Measurements from ENCODE around the gene DNM1L. TPM values are rescaled to one million over a fixed set of nuclear protein-coding genes. Genes with fewer than 3 reads are reported as not detected.

Gene DNM1L
- total RNA-seq, 1 donor from 2014 or later = 82.1 TPM

GRCh38 chr12:32702473-32702872 is 23.4 kb downstream of the DNM1L start:
- no peak for DNase-seq (ENCODE audit: low spot score)
- Mint-ChIP-seq H3K4me3 (ENCODE audit: unreplicated experiment) (no peak overlapping the region), H3K27me3 (ENCODE audit: unreplicated experiment) (no peaks in the 10 kb centered on the region), H3K9me3 (ENCODE audit: unreplicated experiment) (no peaks in the 10 kb centered on the region), H3K36me3 (ENCODE audit: low read depth, unreplicated experiment) (no peaks in the 10 kb centered on the region), H3K4me1 (ENCODE audit: unreplicated experiment) (peaks cover 8% of the 10 kb centered on the region), H3K27ac (ENCODE audit: unreplicated experiment) (no peak overlapping the region)
- no peak for TF ChIP-seq CTCF (IDR thresholded peaks at IDR 0.05; ENCODE audit: unreplicated experiment)

- Mint-ChIP-seq H3K4me3 (ENCODE audit: unreplicated experiment) (no peak overlapping the region), H3K36me3 (ENCODE audit: low read depth, unreplicated experiment) (no peaks in the 10 kb centered on the region), H3K4me1 (ENCODE audit: unreplicated experiment) (peaks cover 7% of the 10 kb centered on the region), H3K27me3 (ENCODE audit: unreplicated experiment) (no peaks in the 10 kb centered on the region), H3K27ac (ENCODE audit: unreplicated experiment) (no peak overlapping the region), H3K9me3 (ENCODE audit: unreplicated experiment) (no peaks in the 10 kb centered on the region)
- no peak for DNase-seq (ENCODE audit: low spot score)
- TF ChIP-seq CTCF (IDR thresholded peaks at IDR 0.05; ENCODE audit: unreplicated experiment) = no peak
Observed at GRCh38 chr12:32702946-32703345, 23.8 kb downstream of the DNM1L start.

GRCh38 chr12:32705783-32706182 is 26.7 kb downstream of the DNM1L start:
- H3K27ac Mint-ChIP-seq (ENCODE audit: unreplicated experiment) = no peak overlapping the region
- no peak for DNase-seq (ENCODE audit: low spot score)
- no peaks in the 10 kb centered on the region for H3K27me3 Mint-ChIP-seq (ENCODE audit: unreplicated experiment)
- peaks cover 3% of the 10 kb centered on the region for H3K36me3 Mint-ChIP-seq (ENCODE audit: low read depth, unreplicated experiment)
- no peak for TF ChIP-seq CTCF (IDR thresholded peaks at IDR 0.05; ENCODE audit: unreplicated experiment)
- H3K4me1 Mint-ChIP-seq (ENCODE audit: unreplicated experiment) = peaks cover 3% of the 10 kb centered on the region
- H3K9me3 Mint-ChIP-seq (ENCODE audit: unreplicated experiment) = no peaks in the 10 kb centered on the region
- no peak overlapping the region for H3K4me3 Mint-ChIP-seq (ENCODE audit: unreplicated experiment)

- H3K27me3 Mint-ChIP-seq (ENCODE audit: unreplicated experiment) = no peaks in the 10 kb centered on the region
- no peaks in the 10 kb centered on the region for H3K9me3 Mint-ChIP-seq (ENCODE audit: unreplicated experiment)
- H3K36me3 Mint-ChIP-seq (ENCODE audit: low read depth, unreplicated experiment) = peaks cover 7% of the 10 kb centered on the region
- no peak for TF ChIP-seq CTCF (IDR thresholded peaks at IDR 0.05; ENCODE audit: unreplicated experiment)
- H3K4me1 Mint-ChIP-seq (ENCODE audit: unreplicated experiment) = peaks cover 3% of the 10 kb centered on the region
- no peak for DNase-seq (ENCODE audit: low spot score)
- H3K4me3 Mint-ChIP-seq (ENCODE audit: unreplicated experiment) = peak overlapping the region; percentile 39
- no peak overlapping the region for H3K27ac Mint-ChIP-seq (ENCODE audit: unreplicated experiment)
Observed at GRCh38 chr12:32706335-32707024, 27.4 kb downstream of the DNM1L start.

GRCh38 chr12:32708926-32709325 is 29.8 kb downstream of the DNM1L start:
- H3K9me3 Mint-ChIP-seq (ENCODE audit: unreplicated experiment) = no peaks in the 10 kb centered on the region
- H3K36me3 Mint-ChIP-seq (ENCODE audit: low read depth, unreplicated experiment) = peaks cover 7% of the 10 kb centered on the region
- no peak overlapping the region for H3K27ac Mint-ChIP-seq (ENCODE audit: unreplicated experiment)
- H3K4me3 Mint-ChIP-seq (ENCODE audit: unreplicated experiment) = no peak overlapping the region
- H3K27me3 Mint-ChIP-seq (ENCODE audit: unreplicated experiment) = no peaks in the 10 kb centered on the region
- no peak for DNase-seq (ENCODE audit: low spot score)
- no peaks in the 10 kb centered on the region for H3K4me1 Mint-ChIP-seq (ENCODE audit: unreplicated experiment)
- no peak for TF ChIP-seq CTCF (IDR thresholded peaks at IDR 0.05; ENCODE audit: unreplicated experiment)
